Measurements from ENCODE around the gene AP4B1. TPM values are rescaled to one million over a fixed set of nuclear protein-coding genes. Genes with fewer than 3 reads are reported as not detected.
A peak's percentile ranks its signal among the peaks of the same experiment; 100 is the strongest.

AP4B1 gene
- total and polyA plus RNA-seq, 9 of the 15 experiments (the other 6 are each of a cell fraction or from before 2014, with no cell fraction given) = 15.8 to 36.5 (median 24.6) TPM

DNA sequence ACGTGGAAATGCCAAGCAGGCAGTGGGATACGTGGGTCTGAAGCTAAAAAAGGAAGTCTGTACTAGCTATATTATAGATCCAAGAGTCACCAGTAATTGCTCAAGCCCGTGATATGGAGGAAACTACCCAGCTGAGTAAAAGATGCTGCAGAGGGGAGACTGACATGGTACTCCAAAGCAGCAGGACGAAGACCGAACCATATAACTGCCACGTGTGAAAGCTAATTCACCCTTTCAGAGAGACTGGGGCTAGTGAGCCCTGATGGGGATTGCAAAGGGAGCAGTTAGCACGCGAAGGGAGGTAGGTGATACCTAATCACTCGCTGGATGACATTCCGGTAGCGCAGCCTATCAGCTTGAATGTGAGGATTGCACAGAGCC lies 316 bp downstream of the AP4B1 start (continued):
- TF ChIP-seq CEBPB (tag; IDR thresholded peaks at IDR 0.05) = peak; percentile 44; the same call in 1 of the 2 replicates

DNA sequence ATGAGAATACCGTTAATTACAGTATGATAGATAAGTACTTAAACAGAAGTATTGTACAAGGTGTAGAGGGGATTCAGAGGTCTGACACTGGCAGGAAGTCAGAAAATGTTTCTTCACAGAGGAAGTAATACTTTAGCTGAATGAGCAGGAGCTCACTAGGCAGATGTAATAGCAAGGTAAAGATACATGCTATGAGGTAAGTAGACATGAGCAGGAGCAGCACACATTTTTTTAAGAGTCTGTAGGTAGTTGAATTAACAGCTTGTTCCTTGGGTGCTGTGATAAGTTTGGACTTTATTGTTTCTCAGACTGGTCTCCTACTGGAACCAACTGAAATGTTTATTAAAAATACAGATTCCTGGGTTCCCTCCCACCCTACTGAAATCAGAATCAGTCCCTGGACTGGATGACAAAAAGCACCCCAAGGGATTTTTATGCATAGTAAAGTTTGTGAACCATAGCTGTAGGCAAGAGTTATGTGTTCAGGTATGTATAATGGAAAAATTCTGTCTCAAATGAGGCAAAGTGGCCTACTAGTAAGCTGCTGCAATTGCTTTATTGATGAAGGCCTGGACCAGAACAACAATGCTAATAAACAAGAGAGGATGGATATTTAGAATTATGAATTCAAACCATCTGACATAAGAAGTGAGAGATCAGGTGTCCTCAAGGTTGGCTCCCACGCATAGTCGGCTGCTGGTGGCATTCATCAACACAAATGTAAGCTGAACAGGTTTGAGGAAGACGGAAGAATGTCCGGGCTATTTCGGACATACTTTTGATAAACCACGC lies 902 bp downstream of the AP4B1 start:
- DNase-seq (ENCODE audit: extremely low read depth in 1 of 4, low spot score in 3 of 4) (peak; percentile 34 to 49 (median 42)), FAIRE-seq (no peak), ATAC-seq (no peak)
- intact Hi-C loops (cut with micrococcal nuclease) (no loop called here), in situ Hi-C loops (cut with MboI) (no loop called here)
- Histone ChIP-seq H3K27ac (ENCODE audit: extremely low read depth, low read depth, low read length) (peak overlapping the region; percentile 93), H3K9ac (ENCODE audit: insufficient read depth in 1 of 2, low read depth in 2 of 2, low read length in 2 of 2) (peak overlapping the region; percentile 90 to 91), H3K27me3 (ENCODE audit: control insufficient read depth in 2 of 2, insufficient read depth in 2 of 2, low read length in 2 of 2) (no peaks in the 10 kb centered on the region), H4K20me1 (replicated peaks; ENCODE audit: control insufficient read depth, insufficient read depth, low read length) (no peaks in the 10 kb centered on the region), H3K4me2 (ENCODE audit: insufficient read depth, low read length) (peak overlapping the region; percentile 100), H3K79me2 (ENCODE audit: control insufficient read depth, insufficient read depth, low read length) (peaks cover 44% of the 10 kb centered on the region), H3K4me1 (replicated peaks in 1 of 2; ENCODE audit: control insufficient read depth in 2 of 2, insufficient read depth in 2 of 2, low read length in 2 of 2) (peaks cover 10 to 19% of the 10 kb centered on the region in 2 experiments; a peak in 4 of 5 replicates), H3K9me3 (replicated peaks; ENCODE audit: control insufficient read depth, insufficient read depth, low read depth, low read length) (no peaks in the 10 kb centered on the region), H3K4me3 (peak overlapping the region; percentile 65), H3K9me1 (ENCODE audit: control insufficient read depth, insufficient read depth, low read length) (no peaks in the 10 kb centered on the region), H2AFZ (ENCODE audit: low read depth, low read length) (peak overlapping the region; percentile 99), H3K36me3 (ENCODE audit: control insufficient read depth, insufficient read depth, low read length) (peaks cover 56% of the 10 kb centered on the region)
- WGBS (ENCODE audit: insufficient coverage, low coverage, missing lambda C conversion rate) = 12% methylated on average over 7 of the region's 7 CpGs
- POLR2A ChIA-PET = interaction anchor here (0.6 to 3.8 kb wide), 13 partner anchors 8 to 142 kb away, joined by 3 to 64 read pairs (median 5); partner anchors contain the start of genes HIPK1 and RSBN1
- no TSS peak for BruUV-seq (replicated peaks)
- CTCF ChIA-PET (ENCODE audit: low intra/inter-chr PET ratio) = interaction anchor here (0.7 to 3.7 kb wide), 2 partner anchors 44 to 68 kb away, joined by 3 to 23 read pairs; no protein-coding TSS in a partner anchor
- TF ChIP-seq, protein P1, sequence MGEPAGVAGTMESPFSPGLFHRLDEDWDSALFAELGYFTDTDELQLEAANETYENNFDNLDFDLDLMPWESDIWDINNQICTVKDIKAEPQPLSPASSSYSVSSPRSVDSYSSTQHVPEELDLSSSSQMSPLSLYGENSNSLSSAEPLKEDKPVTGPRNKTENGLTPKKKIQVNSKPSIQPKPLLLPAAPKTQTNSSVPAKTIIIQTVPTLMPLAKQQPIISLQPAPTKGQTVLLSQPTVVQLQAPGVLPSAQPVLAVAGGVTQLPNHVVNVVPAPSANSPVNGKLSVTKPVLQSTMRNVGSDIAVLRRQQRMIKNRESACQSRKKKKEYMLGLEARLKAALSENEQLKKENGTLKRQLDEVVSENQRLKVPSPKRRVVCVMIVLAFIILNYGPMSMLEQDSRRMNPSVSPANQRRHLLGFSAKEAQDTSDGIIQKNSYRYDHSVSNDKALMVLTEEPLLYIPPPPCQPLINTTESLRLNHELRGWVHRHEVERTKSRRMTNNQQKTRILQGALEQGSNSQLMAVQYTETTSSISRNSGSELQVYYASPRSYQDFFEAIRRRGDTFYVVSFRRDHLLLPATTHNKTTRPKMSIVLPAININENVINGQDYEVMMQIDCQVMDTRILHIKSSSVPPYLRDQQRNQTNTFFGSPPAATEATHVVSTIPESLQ (CRISPR knock-in tag; IDR thresholded peaks at IDR 0.05) = no peak
- TF ChIP-seq CBFA2T2 (conservative IDR thresholded peaks at IDR 0.05) = no peak
- TF ChIP-seq FIP1L1 (IDR thresholded peaks at IDR 0.05; ENCODE audit: low read depth, low read length, poor library complexity, severe bottlenecking) = no peak
- no peak for TF ChIP-seq TCF3 (CRISPR knock-in tag; IDR thresholded peaks at IDR 0.05)
- TF ChIP-seq NBN (IDR thresholded peaks at IDR 0.05; ENCODE audit: low read depth) = 0 out of 2 replicates have a peak, but pooled peaks have one; percentile 19
- no peak for TF ChIP-seq POLR3G (IDR thresholded peaks at IDR 0.05; ENCODE audit: extremely low read depth, insufficient read length, insufficient replicate concordance)
- TF ChIP-seq, protein P2, sequence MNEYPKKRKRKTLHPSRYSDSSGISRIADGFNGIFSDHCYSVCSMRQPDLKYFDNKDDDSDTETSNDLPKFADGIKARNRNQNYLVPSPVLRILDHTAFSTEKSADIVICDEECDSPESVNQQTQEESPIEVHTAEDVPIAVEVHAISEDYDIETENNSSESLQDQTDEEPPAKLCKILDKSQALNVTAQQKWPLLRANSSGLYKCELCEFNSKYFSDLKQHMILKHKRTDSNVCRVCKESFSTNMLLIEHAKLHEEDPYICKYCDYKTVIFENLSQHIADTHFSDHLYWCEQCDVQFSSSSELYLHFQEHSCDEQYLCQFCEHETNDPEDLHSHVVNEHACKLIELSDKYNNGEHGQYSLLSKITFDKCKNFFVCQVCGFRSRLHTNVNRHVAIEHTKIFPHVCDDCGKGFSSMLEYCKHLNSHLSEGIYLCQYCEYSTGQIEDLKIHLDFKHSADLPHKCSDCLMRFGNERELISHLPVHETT (CRISPR knock-in tag; conservative IDR thresholded peaks at IDR 0.05 in 1 of 2, IDR thresholded peaks at IDR 0.05 in 1 of 2) = no peak
- TF ChIP-seq EGR1 (conservative IDR thresholded peaks at IDR 0.05) = peak; percentile 31; the same call in 1 of the 2 replicates
- no peak for TF ChIP-seq ELF2 (CRISPR knock-in tag; IDR thresholded peaks at IDR 0.05)
- no peak for TF ChIP-seq HDAC6 (IDR thresholded peaks at IDR 0.05; ENCODE audit: low read depth, low read length)
- TF ChIP-seq EZH2 (IDR thresholded peaks at IDR 0.05; ENCODE audit: borderline replicate concordance, low read depth, low read length) = no peak
- no peak for TF ChIP-seq BMI1 (IDR thresholded peaks at IDR 0.05; ENCODE audit: low read length)
- TF ChIP-seq, protein P3, sequence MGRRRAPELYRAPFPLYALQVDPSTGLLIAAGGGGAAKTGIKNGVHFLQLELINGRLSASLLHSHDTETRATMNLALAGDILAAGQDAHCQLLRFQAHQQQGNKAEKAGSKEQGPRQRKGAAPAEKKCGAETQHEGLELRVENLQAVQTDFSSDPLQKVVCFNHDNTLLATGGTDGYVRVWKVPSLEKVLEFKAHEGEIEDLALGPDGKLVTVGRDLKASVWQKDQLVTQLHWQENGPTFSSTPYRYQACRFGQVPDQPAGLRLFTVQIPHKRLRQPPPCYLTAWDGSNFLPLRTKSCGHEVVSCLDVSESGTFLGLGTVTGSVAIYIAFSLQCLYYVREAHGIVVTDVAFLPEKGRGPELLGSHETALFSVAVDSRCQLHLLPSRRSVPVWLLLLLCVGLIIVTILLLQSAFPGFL (CRISPR knock-in tag; IDR thresholded peaks at IDR 0.05) = 0 out of 2 replicates have a peak, but pooled peaks have one; percentile 26
- TF ChIP-seq BCOR (IDR thresholded peaks at IDR 0.05) = no peak
- peak; percentile 66 for TF ChIP-seq CBFA2T3 (IDR thresholded peaks at IDR 0.05)
- TF ChIP-seq C11orf30 (IDR thresholded peaks at IDR 0.05; ENCODE audit: low read depth) = no peak

Data from K562 (cell line).